Upper lobe of left lung (tissue), 6 donors: ENCODE data around the gene MEX3D. TPM values are rescaled to one million over a fixed set of nuclear protein-coding genes. Genes with fewer than 3 reads are reported as not detected.
A peak's percentile ranks its signal among the peaks of the same experiment; 100 is the strongest.

Experiments
- ATAC-seq, 2 donors: fragments of 200-7000 bp; cut with Tn5 transposase; one replicate each; pipeline ENCODE4 v1.9.1; 2022; ENCODE audit warnings: mild to moderate bottlenecking in 2 of 2, moderate library complexity in 2 of 2; ENCODE audit not compliant: low FRiP score in 2 of 2
- DNase-seq, 2 donors: peaks; one replicate each; pipeline ENCODE4 v3.0.0-alpha.2; 2019 to 2020
- H3K27ac ChIP-seq, 4 donors: fragments of 200-600 bp; sonication (generic); one replicate each; pipeline ENCODE4 v1.5.1; 2016 to 2019
- H3K27me3 ChIP-seq, 4 donors: fragments of 200-600 bp; sonication (generic); one replicate each; pipeline ENCODE4 v1.5.1; 2017 to 2019
- H3K36me3 ChIP-seq, 4 donors: fragments of 200-600 bp; sonication (generic); one replicate each; pipeline ENCODE4 v1.5.1; 2016 to 2019
- H3K4me1 ChIP-seq, 4 donors: fragments of 200-600 bp; sonication (generic); one replicate each; pipeline ENCODE4 v1.5.1; 2018 to 2019
- H3K4me3 ChIP-seq, 4 donors: fragments of 200-600 bp; sonication (generic); one replicate each; pipeline ENCODE4 v1.5.1; 2017 to 2019; ENCODE audit warnings: mild to moderate bottlenecking in 2 of 4, moderate library complexity in 1 of 4
- H3K9me3 ChIP-seq, 4 donors: fragments of 200-600 bp; sonication (generic); one replicate each; pipeline ENCODE4 v1.5.1; 2018 to 2019
- CTCF ChIP-seq, 6 experiments: fragments of 450-650 bp in 4 of 6; fragments of 200-600 bp in 2 of 6; sonication (generic) in 2 of 6; IDR thresholded peaks; one replicate each; pipeline ENCODE4 v1.5.1; 2016 to 2019; ENCODE audit warnings: antibody characterized with exemption in 6 of 6
- EP300 ChIP-seq, 4 donors: sonication (generic); formaldehyde crosslinking; IDR thresholded peaks; one replicate each; pipeline ENCODE4 v1.5.1; 2017; ENCODE audit warnings: antibody characterized with exemption in 4 of 4, control low read depth in 2 of 4
- POLR2A ChIP-seq, 4 donors: fragments of 450-650 bp; IDR thresholded peaks; one replicate each; pipeline ENCODE4 v1.5.1; 2016 to 2017; ENCODE audit warnings: antibody characterized with exemption in 4 of 4, mild to moderate bottlenecking in 2 of 4
- POLR2AphosphoS5 ChIP-seq, 2 donors: sonication (generic); formaldehyde crosslinking; IDR thresholded peaks; one replicate each; pipeline ENCODE4 v1.5.1; 2017; ENCODE audit warnings: antibody characterized with exemption in 2 of 2
- WGBS, 2 donors: methylation state at CpG; one replicate each; pipeline ENCODE4 v1.1.5; 2017 to 2018; 5-methylcytosine and 5-hydroxymethylcytosine counted together
- total RNA-seq, 6 donors: library from RNA; depleted of rRNA in 4 of 6; stranded (reverse); fragments of >200 nt in 4 of 6; gene quantifications; one replicate each; pipeline versions ENCODE4 v1.1.0 to v1.2.1, GENCODE V29; 2016 to 2021
- donor health status: DM: no; HTN: no; CAD: no; lungs with moderate emphysema.
- donor health status: DM: no; HTN: yes; CAD: no; lungs with severe emphysema.

MEX3D gene
- total RNA-seq, 6 donors from 2014 or later: 18.0 to 43.7 (median 26.5) TPM

GRCh38 chr19:1525343-1525742, 42.8 kb downstream of the MEX3D start:
- TF ChIP-seq POLR2A (IDR thresholded peaks at IDR 0.05): no peak
- no peak for TF ChIP-seq CTCF (IDR thresholded peaks at IDR 0.05)
- no peak for TF ChIP-seq EP300 (IDR thresholded peaks at IDR 0.05)
- TF ChIP-seq POLR2AphosphoS5 (IDR thresholded peaks at IDR 0.05): no peak

GRCh38 chr19:1524972-1525325, 43.2 kb downstream of the MEX3D start:
- DNase-seq (no peak), ATAC-seq (no peak)
- Histone ChIP-seq H3K27ac (no peak overlapping the region), H3K4me1 (peaks cover 0 to 10% (median 3%) of the 10 kb centered on the region in 4 donors), H3K27me3 (peaks cover 0 to 40% (median 15%) of the 10 kb centered on the region in 4 donors), H3K4me3 (no peak overlapping the region), H3K9me3 (no peaks in the 10 kb centered on the region), H3K36me3 (no peaks in the 10 kb centered on the region)
- no peak for TF ChIP-seq EP300 (IDR thresholded peaks at IDR 0.05)
- TF ChIP-seq POLR2AphosphoS5 (IDR thresholded peaks at IDR 0.05): no peak
- TF ChIP-seq CTCF (IDR thresholded peaks at IDR 0.05): no peak
- TF ChIP-seq POLR2A (IDR thresholded peaks at IDR 0.05): no peak
- WGBS, 2 donors: 63 to 65% methylated on average over 16 to 17 of the region's 17 CpGs

More at GRCh38 chr19:1525343-1525742, 42.8 kb downstream of the MEX3D start:
- H3K4me3 ChIP-seq: no peak overlapping the region
- peaks cover 0 to 37% (median 15%) of the 10 kb centered on the region in 4 donors for H3K27me3 ChIP-seq
- no peaks in the 10 kb centered on the region for H3K9me3 ChIP-seq
- DNase-seq (no peak), ATAC-seq (no peak)
- peaks cover 0 to 10% (median 3%) of the 10 kb centered on the region in 4 donors for H3K4me1 ChIP-seq
- WGBS, 2 donors: 59 to 67% methylated on average over 17 to 28 of the region's 31 CpGs
- H3K27ac ChIP-seq: no peak overlapping the region
- no peaks in the 10 kb centered on the region for H3K36me3 ChIP-seq

GRCh38 chr19:1524287-1524971, 43.7 kb downstream of the MEX3D start:
- Histone ChIP-seq H3K4me1 (peaks cover 0 to 10% (median 3%) of the 10 kb centered on the region in 4 donors), H3K36me3 (no peaks in the 10 kb centered on the region), H3K27ac (no peak overlapping the region), H3K9me3 (no peaks in the 10 kb centered on the region), H3K4me3 (peak overlapping the region in 1 of 4 donors; percentile 7), H3K27me3 (peaks cover 0 to 40% (median 14%) of the 10 kb centered on the region in 4 donors)
- ATAC-seq: no peak
- no peak for DNase-seq
- TF ChIP-seq POLR2AphosphoS5 (IDR thresholded peaks at IDR 0.05) (no peak), CTCF (IDR thresholded peaks at IDR 0.05) (no peak), EP300 (IDR thresholded peaks at IDR 0.05) (no peak), POLR2A (IDR thresholded peaks at IDR 0.05) (no peak)
- WGBS, 2 donors: 10 to 33% methylated on average over 15 to 30 of the region's 49 CpGs

GRCh38 chr19:1523412-1524286, 44.5 kb downstream of the MEX3D start, which contains the start of gene PLK5:
TSS of gene PLK5 (plus strand) at chr19:1524077. CDS start at chr19:1526997, 2,920 bp downstream.
- 29 to 100% methylated on average over 2 to 21 of the region's 92 CpGs for WGBS, 2 donors
- no peak for TF ChIP-seq EP300 (IDR thresholded peaks at IDR 0.05)
- TF ChIP-seq POLR2AphosphoS5 (IDR thresholded peaks at IDR 0.05): no peak
- no peak for TF ChIP-seq CTCF (IDR thresholded peaks at IDR 0.05)
- TF ChIP-seq POLR2A (IDR thresholded peaks at IDR 0.05): no peak
- DNase-seq: no peak
- Histone ChIP-seq H3K9me3 (no peaks in the 10 kb centered on the region), H3K27me3 (peaks cover 0 to 37% (median 14%) of the 10 kb centered on the region in 4 donors), H3K36me3 (no peaks in the 10 kb centered on the region), H3K4me1 (peaks cover 0 to 10% (median 3%) of the 10 kb centered on the region in 4 donors), H3K27ac (no peak within 1 kb of the TSS), H3K4me3 (peak within 1 kb of the TSS in 2 of 4 donors; percentile 7 to 8)
- ATAC-seq: no peak
